ENCODE data around the gene WFIKKN1.
A peak's percentile ranks its signal among the peaks of the same experiment; 100 is the strongest.

The WFIKKN1 gene

GRCh38 chr16:638034-638543 is 7.3 kb downstream of the WFIKKN1 start:
- no peak for DNase-seq

DNA sequence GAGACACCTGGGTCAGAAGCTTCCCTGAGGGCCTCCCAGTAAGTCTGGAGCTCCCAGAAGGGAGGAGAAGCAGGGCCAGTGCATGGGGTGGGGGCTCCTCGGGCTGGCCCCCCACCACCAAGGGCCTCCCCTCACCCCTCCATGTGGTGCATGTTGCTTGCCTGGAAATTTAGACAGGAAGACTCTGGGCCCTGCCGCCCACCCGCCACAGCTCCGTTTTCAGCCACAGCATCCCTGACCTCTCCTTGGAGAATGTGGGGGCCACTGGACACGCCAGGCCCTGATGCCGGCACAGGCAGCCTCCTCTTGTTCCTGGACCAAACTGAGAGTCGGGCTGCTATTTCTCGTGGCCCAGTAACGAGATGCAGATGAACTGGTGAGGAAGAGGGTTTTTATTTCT is 8.1 kb downstream of the WFIKKN1 start:
- DNase-seq: no peak

DNA sequence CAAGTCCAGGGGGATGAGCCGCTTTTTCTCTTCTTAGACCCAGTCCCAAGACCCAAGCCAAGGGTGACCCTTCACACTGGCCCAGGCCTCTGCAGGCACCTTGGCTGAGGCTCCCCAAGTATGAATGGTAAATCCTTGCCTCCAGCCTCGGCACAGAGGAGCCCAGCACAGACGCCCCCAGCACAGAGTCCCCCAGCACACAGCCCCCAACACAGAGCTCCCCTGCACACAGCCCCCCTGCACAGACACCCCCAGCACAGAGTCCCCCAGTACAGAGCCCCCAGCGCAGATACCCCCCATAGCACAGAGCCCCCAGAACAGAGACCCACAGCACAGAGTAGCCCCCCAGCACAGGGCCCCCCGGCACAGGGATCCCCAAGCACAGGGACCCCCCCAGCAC is 9.8 kb downstream of the WFIKKN1 start:
- DNase-seq: no peak

GRCh38 chr16:641326-642188 is 10.8 kb downstream of the WFIKKN1 start, which contains the start of gene MCRIP2:
MCRIP2 (plus strand) TSS chr16:641828; CDS start chr16:641992, 164 bp downstream.
- peak; percentile 69 for DNase-seq

DNA sequence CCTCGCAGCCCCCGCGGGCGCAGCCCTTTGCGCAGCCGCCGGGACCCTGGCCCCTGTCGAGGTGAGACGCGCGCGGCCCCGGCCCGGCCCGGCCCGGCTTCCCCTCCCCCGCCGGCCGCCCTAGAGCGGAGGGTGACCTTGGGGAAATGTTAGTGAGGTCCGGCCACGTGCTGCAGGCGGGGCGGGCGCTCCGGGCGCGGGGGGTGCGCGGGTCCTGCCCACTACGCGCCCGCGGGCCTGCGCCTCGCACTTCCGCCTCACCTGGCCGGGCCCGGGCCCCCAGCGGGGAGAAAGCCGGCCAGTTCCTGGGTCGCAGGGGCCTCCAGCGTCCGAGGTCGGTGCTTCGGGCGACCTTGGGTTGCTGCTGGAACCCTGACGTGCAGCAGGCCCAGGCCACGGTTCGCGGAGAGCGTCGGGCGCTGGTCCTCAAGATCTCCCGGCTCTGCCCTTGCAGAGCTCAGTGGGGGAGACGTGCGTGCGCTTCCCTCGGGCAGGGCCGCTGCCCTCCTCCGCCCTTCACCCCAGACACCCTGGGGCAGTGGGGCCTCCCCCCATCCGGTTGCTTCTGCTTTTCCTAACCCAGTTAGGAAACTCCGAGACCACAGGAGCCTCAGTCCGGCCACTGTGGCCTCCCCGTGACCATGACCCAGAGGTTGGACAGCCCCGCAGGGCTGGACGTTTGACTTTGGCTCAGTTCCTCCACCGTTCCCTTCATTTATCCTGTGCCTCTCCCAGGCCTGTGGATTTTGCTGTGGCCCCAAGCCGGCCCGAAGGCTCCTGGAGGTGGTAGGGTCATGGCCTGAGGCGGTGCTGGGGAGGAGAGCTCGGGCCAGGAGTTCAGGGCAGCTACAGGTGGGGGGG is 11.6 kb downstream of the WFIKKN1 start:
- peak; percentile 39 for DNase-seq

- no peak for DNase-seq
These were observed 12.2 kb downstream of the WFIKKN1 start for GRCh38 chr16:643050-643368.

DNA sequence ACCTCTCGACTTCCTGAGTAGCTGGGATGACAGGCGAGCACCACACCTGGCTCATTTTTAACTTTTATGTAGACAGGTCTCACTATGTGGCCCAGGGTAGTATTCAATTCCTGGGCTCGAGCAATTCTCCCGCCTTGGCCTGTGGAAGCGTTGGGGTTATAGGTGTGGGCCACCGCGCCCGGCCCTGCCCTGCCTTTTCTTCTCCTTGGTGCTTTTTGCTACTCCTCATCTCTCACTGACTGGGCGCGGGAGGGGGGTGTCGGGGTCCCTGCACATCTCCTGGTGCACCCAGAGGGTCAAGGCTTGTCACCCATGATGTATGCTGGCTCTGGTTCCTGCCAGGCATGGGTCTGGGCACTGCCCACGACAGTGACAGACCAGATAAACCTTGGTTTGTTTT is 13.8 kb downstream of the WFIKKN1 start:
- DNase-seq: no peak

- no peak for DNase-seq
These were observed 15.3 kb downstream of the WFIKKN1 start for GRCh38 chr16:645852-646678.

DNA sequence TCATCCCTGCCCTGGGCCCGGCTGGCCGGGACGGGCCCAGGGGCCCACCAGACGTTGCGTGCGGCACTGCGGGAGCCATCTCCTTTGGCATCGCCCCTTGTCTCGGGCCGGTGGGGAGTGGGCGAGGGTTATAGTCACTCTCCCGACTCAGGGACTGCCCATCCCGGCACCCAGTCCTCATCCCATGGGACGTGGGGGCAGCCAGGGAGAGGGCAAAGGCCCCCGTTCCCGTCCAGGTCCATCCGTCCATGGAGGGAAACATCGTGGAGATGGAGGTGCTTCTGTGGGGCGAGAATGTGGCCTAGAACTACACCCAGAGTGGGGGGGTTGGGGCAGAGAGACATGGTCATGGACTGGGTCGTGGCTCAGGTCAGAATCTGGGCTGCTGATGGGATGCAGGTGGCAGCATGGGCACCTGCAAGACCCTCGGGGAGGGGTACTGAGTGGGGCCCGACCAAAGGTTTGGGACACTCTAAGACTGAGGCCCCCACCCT is 15.9 kb downstream of the WFIKKN1 start:
- DNase-seq: no peak

- DNase-seq: no peak
These were observed 16.6 kb downstream of the WFIKKN1 start for GRCh38 chr16:647173-647902.

GRCh38 chr16:648071-648780 is 17.4 kb downstream of the WFIKKN1 start:
- DNase-seq: peak; percentile 34

DNA sequence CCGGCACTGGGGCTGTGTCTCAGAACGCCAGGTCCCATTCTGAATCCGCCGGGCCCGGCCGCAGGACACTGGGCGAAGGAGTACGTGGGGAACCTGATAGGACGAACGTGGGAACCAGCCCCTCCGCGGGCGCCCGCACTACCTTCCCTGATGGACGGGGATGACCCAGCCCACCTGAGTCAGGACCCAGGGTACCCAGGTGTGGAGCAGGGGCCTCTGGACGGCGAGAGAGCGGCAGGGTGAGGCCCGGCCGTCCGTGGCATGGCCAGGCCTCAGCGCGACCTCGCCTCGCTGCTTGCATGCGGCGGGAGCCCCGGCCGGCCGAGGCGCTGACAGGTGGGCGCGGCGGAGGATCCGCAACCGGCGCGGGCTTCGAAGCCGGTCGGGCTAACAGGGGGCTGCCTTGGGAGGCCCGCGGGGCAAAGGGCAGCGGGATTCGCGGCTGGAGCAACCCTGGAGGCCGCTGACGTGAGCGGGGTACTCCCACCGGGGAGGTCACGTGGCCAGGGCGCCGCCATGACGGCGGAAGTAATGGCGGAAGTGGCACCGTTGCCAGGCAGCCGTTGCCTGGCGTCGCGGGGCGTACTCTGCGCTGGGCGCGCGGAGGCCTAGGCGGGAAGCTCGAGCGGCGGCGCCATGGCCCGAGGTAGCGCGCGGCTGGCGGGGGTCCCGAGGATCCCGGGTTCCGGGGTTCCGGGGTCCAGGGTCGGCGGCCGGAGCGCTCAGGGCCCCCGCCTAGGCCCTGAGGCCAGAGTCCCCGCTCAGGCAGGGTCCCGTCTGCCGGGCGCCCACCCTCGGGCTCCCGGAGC is 18.2 kb downstream of the WFIKKN1 start, which contains the start of gene WDR90:
TSS of gene WDR90 (plus strand) at position 585 of the 809 bp plus-strand sequence. CDS start at position 637, 52 bp downstream.
- peak; percentile 94 for DNase-seq

GRCh38 chr16:649631-650030 is 18.8 kb downstream of the WFIKKN1 start:
- DNase-seq: no peak

- no peak for DNase-seq
These were observed 21.1 kb downstream of the WFIKKN1 start for GRCh38 chr16:651844-652243.

- no peak for DNase-seq
These were observed 21.9 kb downstream of the WFIKKN1 start for GRCh38 chr16:652454-653305.

GRCh38 chr16:654034-654433 is 23.2 kb downstream of the WFIKKN1 start:
- no peak for DNase-seq

DNA sequence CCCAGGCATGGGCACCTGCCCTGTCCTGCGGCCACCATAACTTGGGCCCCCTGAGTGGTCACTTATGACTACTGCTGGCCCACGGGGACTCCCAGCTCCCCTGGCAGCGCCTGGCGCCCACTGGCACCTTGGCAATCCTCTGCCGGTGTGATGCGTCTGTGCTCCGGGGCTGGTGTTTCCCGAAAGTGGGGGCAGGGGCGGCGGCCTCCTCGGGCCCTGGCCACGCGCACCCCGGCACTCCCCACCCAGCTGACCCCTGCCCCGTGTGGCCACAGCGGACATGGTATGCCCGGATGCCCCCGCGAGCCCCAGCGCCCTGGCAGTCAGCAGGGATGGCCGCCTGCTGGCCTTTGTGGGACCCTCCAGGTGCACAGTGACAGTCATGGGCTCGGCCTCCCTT is 26.7 kb downstream of the WFIKKN1 start:
- no peak for DNase-seq

GRCh38 chr16:658679-659571 is 28.1 kb downstream of the WFIKKN1 start:
- no peak for DNase-seq

Data from activated CD8-positive, alpha-beta memory T cell treated with anti-CD3 and anti-CD28 coated beads, Interleukin-2, amount 50 U/mL, for 4 hours (primary cell).